Measurements from ENCODE around the gene ADORA2B.
"Not testable (repeated sequence)": the region's sequence is repeated elsewhere in the genome, so short reads cannot be mapped to it uniquely, and the experiment has no call there.

Gene ADORA2B

DNA sequence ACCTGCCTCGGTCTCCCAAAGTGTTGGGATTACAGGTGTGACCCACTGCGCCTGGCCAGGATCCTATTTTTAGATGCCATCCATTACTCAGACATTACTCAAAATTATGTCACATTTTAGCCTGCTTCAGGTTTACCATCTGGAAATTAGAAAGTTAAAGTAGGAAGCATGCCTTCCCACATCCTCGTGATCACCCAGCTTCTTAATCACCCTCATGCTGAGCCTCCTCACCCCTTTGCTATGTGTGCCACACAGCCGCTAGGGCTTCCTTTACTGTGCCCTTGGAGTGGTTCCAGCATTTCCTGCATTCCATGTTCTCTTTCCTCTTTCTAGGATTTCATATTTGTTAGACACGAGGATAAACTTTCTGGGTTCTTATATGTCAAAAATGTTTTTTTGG is 9.3 kb downstream of the ADORA2B start:
- DNase-seq (ENCODE audit: low read depth, low spot score) = no peak

DNA sequence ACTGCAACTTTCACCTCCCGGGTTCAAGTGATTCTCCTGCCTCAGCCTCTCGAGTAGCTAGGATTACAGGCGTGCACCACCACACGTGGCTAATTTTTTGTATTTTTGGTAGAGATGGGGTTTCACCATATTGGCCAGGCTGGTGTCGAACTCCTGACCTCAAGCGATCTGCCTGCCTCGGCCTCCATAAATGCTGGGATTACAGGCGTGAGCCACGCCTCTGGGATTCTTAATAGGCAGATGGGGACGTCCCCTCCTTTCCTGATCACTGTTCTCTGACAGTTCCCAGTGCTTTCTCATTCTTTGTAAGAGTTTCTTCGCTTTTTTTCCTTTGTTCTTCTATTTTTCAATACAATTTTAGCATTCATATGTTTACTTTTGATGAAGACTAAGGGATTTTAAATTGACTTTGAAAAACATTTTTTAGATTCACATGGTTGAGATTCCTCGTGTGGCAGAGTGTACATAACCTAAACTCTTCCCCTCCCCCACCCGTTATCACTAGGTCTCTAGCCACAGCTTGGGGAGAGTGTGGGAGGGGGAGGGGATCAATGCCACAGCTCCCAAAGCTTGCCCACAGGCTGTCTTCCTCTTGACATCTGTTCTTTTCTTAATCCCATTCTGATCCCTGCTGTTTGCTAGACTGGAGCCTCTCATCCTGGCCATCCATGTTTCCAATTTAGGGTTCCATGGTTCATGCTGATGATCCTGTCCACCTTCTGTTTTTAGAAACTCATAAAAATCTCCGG is 11.0 kb downstream of the ADORA2B start:
- no peak for DNase-seq (ENCODE audit: low read depth, low spot score)

- no peak for DNase-seq (ENCODE audit: low read depth, low spot score)
These were observed 12.3 kb downstream of the ADORA2B start for GRCh38 chr17:15957206-15957605.

- no peak for DNase-seq (ENCODE audit: low read depth, low spot score)
These were observed 12.8 kb downstream of the ADORA2B start for GRCh38 chr17:15957608-15958307.

DNA sequence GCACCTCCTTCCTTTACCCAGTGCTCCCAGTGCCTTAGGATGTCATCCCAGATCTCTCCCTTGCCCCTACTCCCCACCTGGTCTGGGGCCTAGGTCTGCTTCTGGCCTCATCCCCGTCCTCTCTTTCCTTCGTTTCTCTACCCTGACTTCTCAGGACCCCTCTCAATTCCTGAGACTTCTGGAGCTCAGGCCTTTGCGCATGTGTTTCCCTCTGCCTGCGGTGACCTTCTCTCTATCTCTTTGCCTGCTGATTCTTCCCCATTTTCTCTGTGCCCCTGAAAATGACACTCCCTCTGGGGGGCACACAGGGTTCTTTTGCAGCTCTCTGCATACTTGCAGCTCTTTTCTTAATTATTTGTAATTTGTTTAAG is 13.5 kb downstream of the ADORA2B start:
- DNase-seq (ENCODE audit: low read depth, low spot score) = no peak

- DNase-seq (ENCODE audit: low read depth, low spot score) = no peak
These were observed 18.8 kb downstream of the ADORA2B start for GRCh38 chr17:15963670-15964110.

DNA sequence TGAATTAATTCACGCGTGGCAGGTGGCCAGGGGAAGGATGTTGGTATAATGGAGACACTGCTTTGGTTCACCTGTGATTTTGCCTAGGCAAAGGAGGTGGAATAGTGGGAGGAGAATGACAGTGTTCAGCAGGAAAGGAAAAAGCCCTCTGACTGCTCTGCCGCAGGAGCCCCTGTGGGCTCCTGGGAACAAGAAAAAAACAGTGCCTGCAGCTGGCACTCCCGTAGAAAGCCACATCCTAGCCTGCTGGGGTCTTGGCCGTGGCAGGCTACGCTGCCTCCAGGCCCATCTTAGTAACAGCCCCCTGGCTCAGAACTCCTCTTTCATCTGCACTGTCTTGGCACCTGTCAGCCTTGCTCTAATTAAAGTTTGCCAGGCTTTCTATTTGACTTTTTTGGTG is 20.6 kb downstream of the ADORA2B start:
- DNase-seq (ENCODE audit: low read depth, low spot score) = no peak

DNA sequence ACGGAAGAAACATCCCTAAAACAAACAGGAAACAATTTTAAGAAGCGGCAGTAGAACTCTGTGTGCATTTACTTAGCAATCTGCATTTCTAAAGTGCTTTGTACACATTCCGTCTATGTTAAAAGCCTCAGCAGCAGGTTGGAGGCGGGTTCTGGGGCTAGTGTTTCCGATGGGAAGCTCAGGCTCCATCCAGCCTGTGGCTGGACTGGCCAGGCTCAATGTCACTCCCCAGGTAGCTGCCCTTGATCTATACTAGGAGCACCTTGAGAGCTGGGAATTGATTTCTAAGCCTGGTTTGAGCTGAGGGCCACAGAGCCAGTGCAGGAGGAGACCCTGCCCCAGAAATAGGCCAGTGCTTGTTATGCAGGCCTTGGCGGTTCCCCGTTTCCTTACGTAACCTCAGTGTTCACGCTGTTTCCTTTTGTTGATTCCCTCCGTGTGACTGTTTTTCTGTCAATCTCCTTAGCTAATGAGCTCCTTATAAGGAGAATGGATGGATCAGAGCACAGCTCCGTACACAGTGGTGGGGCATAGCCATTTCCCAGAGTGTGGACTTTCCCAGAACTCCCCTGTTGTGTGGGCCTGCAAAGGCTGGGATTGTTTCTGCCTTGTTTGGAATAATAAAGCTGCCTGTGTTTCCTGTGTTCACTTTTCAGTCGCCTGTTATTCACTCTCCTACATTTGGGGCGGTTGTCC is 21.4 kb downstream of the ADORA2B start:
- DNase-seq (ENCODE audit: low read depth, low spot score) = no peak

- DNase-seq (ENCODE audit: low read depth, low spot score) = no peak
These were observed 21.9 kb downstream of the ADORA2B start for GRCh38 chr17:15966879-15967248.

GRCh38 chr17:15967706-15968399 is 22.9 kb downstream of the ADORA2B start:
- no peak for DNase-seq (ENCODE audit: low read depth, low spot score)

GRCh38 chr17:15969463-15969862 is 24.5 kb downstream of the ADORA2B start:
- no peak for DNase-seq (ENCODE audit: low read depth, low spot score)

DNA sequence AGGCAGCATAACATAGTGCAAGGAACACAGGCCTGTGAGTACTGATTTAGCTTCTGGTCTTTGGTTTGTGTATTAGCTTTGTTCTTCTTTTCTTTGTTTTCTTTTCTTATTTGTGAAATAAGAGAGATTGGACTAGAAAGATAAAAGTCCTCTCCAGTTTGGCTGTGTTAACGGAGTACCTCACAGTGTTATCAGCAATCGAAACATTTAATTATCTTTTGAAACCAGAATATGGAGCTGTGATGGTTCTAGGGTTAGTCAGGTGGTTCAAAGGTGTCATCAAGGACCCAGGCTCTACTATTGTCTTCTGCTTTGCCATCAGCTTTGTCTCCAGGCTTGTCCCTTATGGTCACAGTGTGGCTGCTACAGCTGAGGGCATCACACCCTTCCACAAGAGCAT is 25.6 kb downstream of the ADORA2B start:
- DNase-seq (ENCODE audit: low read depth, low spot score) = no peak

DNA sequence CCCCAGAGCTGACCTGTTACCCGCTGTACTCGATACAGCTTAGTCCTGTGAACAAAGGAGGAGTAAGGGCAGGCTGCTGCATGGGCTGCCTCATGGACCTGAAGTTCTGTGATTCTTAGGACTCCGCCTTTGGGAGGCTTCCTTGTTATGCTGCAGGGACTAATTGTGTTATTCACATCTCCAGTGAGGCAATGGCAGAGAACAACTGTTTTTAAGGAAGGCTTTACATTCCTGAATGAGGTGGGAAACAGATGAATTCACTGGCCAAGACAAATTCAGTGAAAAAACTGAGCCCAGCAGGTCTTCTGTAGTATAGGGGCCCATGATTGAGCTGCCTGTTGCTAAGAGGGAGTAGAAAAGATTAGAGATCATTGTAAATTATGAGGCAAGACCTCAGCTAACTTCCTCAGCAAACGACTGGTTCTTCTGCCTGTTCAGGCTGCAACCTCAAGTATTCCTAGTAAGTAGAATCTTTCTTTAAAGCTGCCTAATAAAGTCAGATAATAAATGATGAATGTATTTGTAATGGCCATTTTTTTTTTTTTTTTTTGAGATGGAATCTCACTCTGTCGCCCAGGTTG is 26.3 kb downstream of the ADORA2B start:
- DNase-seq (ENCODE audit: low read depth, low spot score) = no peak

DNA sequence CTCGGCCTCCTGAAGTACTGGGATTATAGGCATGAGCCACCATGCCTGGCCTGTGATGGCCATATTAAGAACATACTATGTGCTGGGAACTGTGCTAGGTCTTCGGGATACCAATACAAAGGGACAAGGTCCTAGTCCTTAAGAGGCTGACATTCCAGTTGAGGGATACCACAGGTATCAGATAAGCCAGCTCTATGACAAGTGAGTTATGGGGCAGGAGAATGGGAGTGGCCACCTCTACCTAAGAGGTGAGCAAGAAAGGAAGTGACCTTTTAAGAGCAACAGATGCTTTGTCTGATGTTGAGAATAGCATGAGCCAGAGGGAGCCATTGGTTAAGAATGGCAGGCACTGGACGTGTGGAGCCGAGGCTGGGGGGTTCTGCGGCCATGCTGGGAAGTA is 27.0 kb downstream of the ADORA2B start:
- DNase-seq (ENCODE audit: low read depth, low spot score) = no peak

- DNase-seq (ENCODE audit: low read depth, low spot score) = no peak
These were observed 27.6 kb downstream of the ADORA2B start for GRCh38 chr17:15972497-15972951.

DNA sequence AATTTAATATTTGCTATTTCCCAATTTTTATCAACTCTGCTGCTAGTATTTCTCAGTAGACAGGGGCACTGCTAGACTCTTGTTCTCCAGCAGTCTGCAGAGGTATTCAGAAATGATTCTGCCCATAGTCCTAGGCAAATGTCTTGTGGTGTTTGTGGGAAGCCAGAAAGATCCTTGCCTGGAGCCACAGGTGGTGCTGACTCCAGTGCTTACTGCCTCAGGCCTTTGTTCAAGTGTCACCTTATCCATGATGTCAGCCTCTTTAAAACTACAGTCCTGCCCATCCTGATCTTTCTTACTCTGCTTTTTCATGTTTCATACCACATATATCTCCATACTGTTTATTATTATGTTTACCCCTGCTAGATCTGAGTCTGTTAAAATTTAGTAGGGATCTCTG is 28.1 kb downstream of the ADORA2B start:
- no peak for DNase-seq (ENCODE audit: low read depth, low spot score)

GRCh38 chr17:15973834-15974233 is 28.9 kb downstream of the ADORA2B start:
- DNase-seq (ENCODE audit: low read depth, low spot score) = no peak

DNA sequence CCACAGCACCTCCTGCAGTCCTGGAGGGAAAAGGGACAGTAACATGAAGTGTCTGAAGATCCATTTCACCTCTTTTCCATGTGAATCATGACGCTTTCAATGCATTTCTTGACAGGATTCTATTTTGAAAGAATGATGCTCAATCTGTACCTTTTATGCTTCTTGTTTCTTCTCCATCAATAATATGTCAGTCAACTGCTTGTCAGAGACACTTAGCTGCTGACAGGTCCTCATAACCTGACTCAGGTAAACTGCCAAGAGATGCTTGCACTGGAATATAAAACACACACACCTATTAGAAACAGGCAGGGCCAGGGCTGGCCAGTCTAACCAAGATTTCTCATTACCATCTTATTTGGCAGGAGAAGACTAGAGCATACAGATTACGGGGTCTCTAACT is 33.0 kb downstream of the ADORA2B start:
- no peak for DNase-seq (ENCODE audit: low read depth, low spot score)

DNA sequence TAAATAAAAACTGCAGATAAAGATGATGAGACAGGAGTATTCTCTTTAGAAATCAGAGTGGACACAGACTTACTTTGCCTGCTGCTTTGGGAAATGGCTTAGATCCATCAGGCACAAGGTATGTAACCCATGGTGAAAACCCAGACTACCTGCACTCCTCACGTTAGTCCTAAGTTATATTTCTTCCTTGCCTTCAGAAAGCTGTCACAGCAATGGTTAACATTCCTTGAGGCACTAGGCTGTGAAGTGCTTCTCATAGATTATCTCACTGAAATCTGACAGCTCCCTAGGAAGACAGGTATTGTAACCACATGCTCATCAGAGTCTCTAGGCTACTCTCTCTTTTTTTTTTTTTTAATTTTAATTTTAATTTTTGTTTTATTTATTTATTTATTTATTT is 33.7 kb downstream of the ADORA2B start:
- no peak for DNase-seq (ENCODE audit: low read depth, low spot score)

GRCh38 chr17:15979013-15979412 is 34.1 kb downstream of the ADORA2B start:
- not testable (repeated sequence) for DNase-seq (ENCODE audit: low read depth, low spot score)

DNA sequence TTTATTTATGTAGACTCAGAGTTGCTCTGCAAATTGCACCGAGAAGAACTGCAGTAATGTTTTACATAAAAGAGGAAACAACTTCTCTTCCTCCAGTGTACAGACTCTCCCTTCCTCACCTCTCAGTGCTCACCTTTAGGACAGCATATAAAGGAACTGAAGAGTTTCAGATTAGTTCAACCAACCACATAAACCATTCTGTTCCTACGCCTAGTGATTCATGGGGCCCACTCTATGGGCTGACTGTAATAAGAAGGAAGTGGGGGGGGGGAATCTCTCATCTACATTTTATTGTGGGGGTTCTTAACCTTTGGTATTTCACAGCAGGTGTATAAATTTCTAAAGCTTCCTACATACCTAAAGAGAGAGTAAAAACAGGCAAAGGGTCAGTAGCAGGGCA is 36.3 kb downstream of the ADORA2B start:
- DNase-seq (ENCODE audit: low read depth, low spot score) = no peak
